NT2/D1 (cell line): ENCODE results near the gene LPP.

Source experiments
- SUZ12 ChIP-seq: IDR thresholded peaks from 2 replicates; pipeline ENCODE4 v1.6.1; 2011; ENCODE audit not compliant: insufficient read length, insufficient read depth; ENCODE audit errors: extremely low read depth
- YY1 ChIP-seq: IDR thresholded peaks from 2 replicates; pipeline ENCODE4 v1.6.1; 2011; ENCODE audit not compliant: insufficient read length, insufficient read depth
- ZNF274 ChIP-seq: IDR thresholded peaks from 2 replicates; pipeline ENCODE4 v1.6.1; 2011; ENCODE audit warnings: mild to moderate bottlenecking, low read depth, low read length

GRCh38 chr3:188220988-188221818 lies 67.2 kb downstream of the LPP start:
- TF ChIP-seq SUZ12 (no peak), YY1 (no peak), ZNF274 (no peak)
